Mucosa of descending colon (tissue), 3 donors: ENCODE data around the gene EPB41L2. TPM values are rescaled to one million over a fixed set of nuclear protein-coding genes. Genes with fewer than 3 reads are reported as not detected.

ENCODE experiments used
- ATAC-seq: fragments of 200-7000 bp; cut with Tn5 transposase; one replicate; pipeline ENCODE4 v1.9.1; 2020; ENCODE audit warnings: mild to moderate bottlenecking, moderate library complexity
- DNase-seq, 3 donors: peaks; one replicate each; pipeline ENCODE4 v3.0.0-alpha.2; 2020
- H3K36me3 ChIP-seq: fragments of 200-600 bp; one replicate; pipeline ENCODE4 v1.8.0; 2021; ENCODE audit warnings: low read depth, mild to moderate bottlenecking
- H3K4me1 ChIP-seq: fragments of 200-600 bp; one replicate; pipeline ENCODE4 v1.8.0; 2021; ENCODE audit warnings: low read depth, mild to moderate bottlenecking
- H3K4me3 ChIP-seq: fragments of 200-600 bp; one replicate; pipeline ENCODE4 v1.8.0; 2021; ENCODE audit warnings: mild to moderate bottlenecking
- H3K9me3 ChIP-seq: fragments of 200-600 bp; one replicate; pipeline ENCODE4 v1.8.0; 2021; ENCODE audit warnings: mild to moderate bottlenecking
- CTCF ChIP-seq: fragments of 200-600 bp; IDR thresholded peaks from one replicate; pipeline ENCODE4 v1.8.0; 2022; ENCODE audit warnings: antibody characterized with exemption, mild to moderate bottlenecking
- intact Hi-C, 2 donors: fragments of 100-400 bp; cut with DNase I in 1 of 2; cut with micrococcal nuclease in 1 of 2; formaldehyde crosslinking; loops; one replicate each; pipeline versions ENCODE4 v1.11.0 to v1.11.1; 2022; cut with DNase I, micrococcal nuclease
- total RNA-seq, 3 donors: library from RNA; stranded (reverse); fragmentation: NEBNext Ultra II Directional in 2 of 3; extraction: Animal tissue kit (Norgen Biotek cat#: 25700) in 2 of 3; gene quantifications; one replicate each; pipeline versions ENCODE4 v1.2.1 to v1.2.4, GENCODE V29; 2021 to 2023
- donor health status: DM: no; HTN: no; CAD: no; lungs with moderate emphysema.
- donor health status: DM: no; HTN: no; CAD: no.
- donor health status: DM: no; HTN: yes; CAD: no.

The EPB41L2 gene
- total RNA-seq, 3 donors from 2014 or later: 80.1 to 148 (median 93.0) TPM

GRCh38 chr6:130873746-130874145 is 189.3 kb downstream of the EPB41L2 start:
- ATAC-seq (no peak), DNase-seq (no peak)
- intact Hi-C loops: loop anchor here in 1 of 2 donors (10.0 kb wide), 1 partner anchor 549 kb away; no protein-coding TSS in a partner anchor
- no peak for TF ChIP-seq CTCF
- Histone ChIP-seq H3K4me3 (no peak overlapping the region), H3K36me3 (no peaks in the 10 kb centered on the region), H3K4me1 (no peaks in the 10 kb centered on the region), H3K9me3 (no peaks in the 10 kb centered on the region)

DNA sequence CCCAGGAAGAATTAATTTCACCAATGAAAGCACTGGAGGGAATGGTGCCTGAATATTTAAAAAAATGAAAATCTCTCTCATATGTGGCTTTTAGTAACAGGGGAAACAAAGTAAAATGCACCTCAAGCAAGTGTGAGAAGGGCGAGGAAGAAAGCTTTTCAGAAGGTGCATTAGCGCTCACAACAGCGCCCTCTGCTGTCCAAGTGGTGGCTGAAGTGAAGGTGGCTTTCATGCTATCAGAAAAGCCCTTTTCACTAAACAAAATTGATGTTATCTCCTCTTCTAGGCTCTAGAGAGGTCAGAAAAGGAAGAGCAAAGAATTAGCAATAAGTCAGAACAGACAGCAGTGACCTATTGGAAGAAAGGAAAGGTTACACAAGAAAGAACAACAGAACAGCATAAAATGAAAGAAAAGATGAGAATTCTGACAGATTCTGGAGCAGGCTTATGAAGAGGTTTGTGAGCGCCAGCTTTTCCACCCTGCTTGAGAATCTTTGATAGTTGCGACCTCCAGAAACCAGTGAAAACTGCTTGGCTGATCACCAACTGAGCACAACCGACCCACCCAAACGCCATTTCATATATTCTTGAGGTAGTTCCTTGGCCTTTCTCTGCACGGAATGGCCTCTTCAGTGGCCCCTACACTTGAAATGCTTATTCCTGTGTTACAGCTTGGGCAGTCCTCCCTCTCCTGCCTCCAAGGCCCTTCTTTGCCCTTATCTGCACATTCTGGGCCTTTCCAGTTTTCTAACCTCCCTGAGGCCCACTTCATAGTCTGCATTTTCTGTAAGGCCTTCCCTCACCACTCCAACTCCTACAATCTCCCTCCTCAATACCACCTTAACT is 190.6 kb downstream of the EPB41L2 start:
- Histone ChIP-seq H3K4me3 (no peak overlapping the region), H3K9me3 (no peaks in the 10 kb centered on the region), H3K36me3 (no peaks in the 10 kb centered on the region), H3K4me1 (no peaks in the 10 kb centered on the region)
- peak; percentile 56 to 89 (median 79) for DNase-seq
- ATAC-seq: peak; percentile 76
- peak; percentile 74 for TF ChIP-seq CTCF
- intact Hi-C loops: loop anchor here in 1 of 2 donors (10.0 kb wide), 1 partner anchor 548 kb away; no protein-coding TSS in a partner anchor

DNA sequence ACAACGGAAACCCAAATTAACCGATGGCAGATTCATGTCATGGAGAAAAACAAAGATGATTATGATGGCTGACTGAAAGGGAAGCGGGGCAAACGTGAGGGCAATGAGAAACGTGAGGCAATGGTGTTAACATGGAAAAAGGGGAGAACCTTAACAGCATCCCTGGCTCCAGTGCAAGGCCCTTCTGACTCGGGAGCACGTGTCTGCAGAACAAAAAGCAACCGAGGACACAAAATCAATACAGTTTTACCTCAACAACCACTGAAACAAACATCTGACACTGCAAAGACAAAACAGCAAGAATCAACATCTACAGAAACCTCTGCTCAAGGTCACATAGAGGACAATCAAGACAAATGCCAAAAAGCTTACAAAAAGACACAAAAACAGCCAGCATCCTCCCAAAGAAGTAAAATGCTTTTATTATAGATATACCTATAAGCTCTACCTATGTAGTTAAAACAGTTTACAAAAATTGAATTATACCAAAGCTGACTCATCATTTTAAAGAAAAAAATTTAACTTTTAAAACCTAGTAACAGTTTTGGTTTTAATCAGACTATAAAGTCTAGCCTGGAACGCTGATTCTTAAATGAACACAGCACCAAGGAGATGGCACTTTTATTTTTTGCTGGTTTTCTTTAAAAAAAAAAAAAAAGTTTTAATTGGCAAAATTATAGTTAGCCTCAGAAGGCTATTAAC is 192.7 kb downstream of the EPB41L2 start:
- TF ChIP-seq CTCF: no peak
- H3K4me3 ChIP-seq: no peak overlapping the region
- intact Hi-C loops: loop anchor here in 1 of 2 donors (10.0 kb wide), 1 partner anchor 546 kb away; no protein-coding TSS in a partner anchor
- no peaks in the 10 kb centered on the region for H3K36me3 ChIP-seq
- H3K4me1 ChIP-seq: no peaks in the 10 kb centered on the region
- H3K9me3 ChIP-seq: no peaks in the 10 kb centered on the region
- no peak for ATAC-seq
- DNase-seq: no peak

- Histone ChIP-seq H3K36me3 (no peaks in the 10 kb centered on the region), H3K9me3 (no peaks in the 10 kb centered on the region), H3K4me3 (no peak overlapping the region), H3K4me1 (no peaks in the 10 kb centered on the region)
- DNase-seq (no peak), ATAC-seq (no peak)
- intact Hi-C loops: loop anchor here in 1 of 2 donors (10.0 kb wide), 1 partner anchor 545 kb away; no protein-coding TSS in a partner anchor
- TF ChIP-seq CTCF: no peak
These were observed 193.4 kb downstream of the EPB41L2 start for GRCh38 chr6:130869681-130870080.

GRCh38 chr6:130865793-130866192 is 197.3 kb downstream of the EPB41L2 start:
- Histone ChIP-seq H3K4me1 (no peaks in the 10 kb centered on the region), H3K9me3 (no peaks in the 10 kb centered on the region), H3K36me3 (no peaks in the 10 kb centered on the region), H3K4me3 (no peak overlapping the region)
- intact Hi-C loops: no loop called here
- no peak for DNase-seq
- TF ChIP-seq CTCF: no peak
- no peak for ATAC-seq
